Measurements from ENCODE around the gene PIEZO1.

The PIEZO1 gene

GRCh38 chr16:88764913-88765349 is 20.1 kb downstream of the PIEZO1 start:
- no peak for DNase-seq

GRCh38 chr16:88764080-88764479 is 20.9 kb downstream of the PIEZO1 start:
- DNase-seq, result no peak

GRCh38 chr16:88763502-88764053 is 21.4 kb downstream of the PIEZO1 start:
- DNase-seq, result no peak

GRCh38 chr16:88762941-88763340 is 22.1 kb downstream of the PIEZO1 start:
- no peak for DNase-seq

- DNase-seq, result no peak
Measured at GRCh38 chr16:88762258-88762870, 22.7 kb downstream of the PIEZO1 start.

GRCh38 chr16:88761830-88762229 is 23.2 kb downstream of the PIEZO1 start:
- no peak for DNase-seq

- no peak for DNase-seq
Measured at GRCh38 chr16:88761143-88761534, 23.9 kb downstream of the PIEZO1 start.

GRCh38 chr16:88760424-88761142 is 24.4 kb downstream of the PIEZO1 start:
- no peak for DNase-seq

GRCh38 chr16:88759976-88760350 is 25.1 kb downstream of the PIEZO1 start:
- DNase-seq, result no peak

- peak in 4 of 5 experiments; percentile 39 to 85 (median 56) for DNase-seq
Measured at GRCh38 chr16:88759245-88759975, 25.6 kb downstream of the PIEZO1 start.

- no peak for DNase-seq
Measured at GRCh38 chr16:88758944-88759244, 26.1 kb downstream of the PIEZO1 start.

GRCh38 chr16:88758227-88758943 is 26.6 kb downstream of the PIEZO1 start:
- no peak for DNase-seq

GRCh38 chr16:88755745-88756443 is 29.1 kb downstream of the PIEZO1 start:
- no peak for DNase-seq

GRCh38 chr16:88754912-88755744 is 29.9 kb downstream of the PIEZO1 start:
- DNase-seq, result peak in 1 of 5 experiments; percentile 39

GRCh38 chr16:88754109-88754911 is 30.7 kb downstream of the PIEZO1 start:
- no peak for DNase-seq

- DNase-seq, result no peak
Measured at GRCh38 chr16:88753602-88754001, 31.4 kb downstream of the PIEZO1 start.

GRCh38 chr16:88753191-88753590 is 31.8 kb downstream of the PIEZO1 start:
- DNase-seq, result no peak

- DNase-seq, result no peak
Measured at GRCh38 chr16:88752386-88753002, 32.5 kb downstream of the PIEZO1 start.

- no peak for DNase-seq
Measured at GRCh38 chr16:88750854-88751253, 34.2 kb downstream of the PIEZO1 start.

GRCh38 chr16:88749358-88749757 is 35.7 kb downstream of the PIEZO1 start:
- no peak for DNase-seq
